B cell (primary cell): Measurements from ENCODE around the gene DBP. TPM values are rescaled to one million over a fixed set of nuclear protein-coding genes. Genes with fewer than 3 reads are reported as not detected.
A peak's percentile ranks its signal among the peaks of the same experiment; 100 is the strongest.

Experiments used
- ATAC-seq: fragments of 200-7000 bp; cut with Tn5 transposase; one replicate; pipeline ENCODE4 v1.10.0; 2021; ENCODE audit warnings: low read depth, mild to moderate bottlenecking, moderate number of reproducible peaks, moderate library complexity
- CTCF ChIA-PET: fragments of 350-600 bp; sonication (Branson Sonifier 250); formaldehyde crosslinking; loops from one replicate; lab custom pipeline; 2021; ENCODE audit warnings: antibody characterized with exemption, inconsistent platforms; lab: Charles Lee
- POLR2A ChIA-PET: fragments of 350-600 bp; sonication (Branson Sonifier 250); formaldehyde crosslinking; loops from one replicate; lab custom pipeline; 2021; ENCODE audit warnings: antibody characterized with exemption; lab: Charles Lee
- DNase-seq: peaks from one replicate; pipeline ENCODE4 v3.0.0; 2013
- H2AFZ ChIP-seq: 2 replicates; pipeline ENCODE4 v1.6.1; 2012; ENCODE audit warnings: mild to moderate bottlenecking, low read depth, low read length; ENCODE audit not compliant: insufficient read depth, poor library complexity, severe bottlenecking
- H3K27ac ChIP-seq, 2 donors: 1 replicate in 1 of 2; 2 replicates in 1 of 2; pipeline ENCODE4 v1.5.1; 2012 to 2013; ENCODE audit warnings: low read length in 2 of 2, mild to moderate bottlenecking in 2 of 2, moderate library complexity in 1 of 2
- H3K27me3 ChIP-seq, 4 experiments: fragments of 200-600 bp in 1 of 4; sonication (generic) in 1 of 4; replicated peaks in 1 of 4; 1 replicate in 2 of 4; 2 replicates in 2 of 4; pipeline versions ENCODE4 v1.6.1 to v1.7.0; 2013 to 2016; ENCODE audit warnings: low read length in 3 of 4, mild to moderate bottlenecking in 2 of 4, mixed read lengths in 1 of 4, moderate library complexity in 1 of 4; ENCODE audit not compliant: insufficient read depth in 4 of 4, control insufficient read depth in 3 of 4; ENCODE audit errors: control extremely low read depth in 1 of 4
- H3K36me3 ChIP-seq, 2 experiments: replicated peaks in 1 of 2; 1 replicate in 1 of 2; 2 replicates in 1 of 2; pipeline versions ENCODE4 v1.6.1 to v1.7.1; 2013; ENCODE audit warnings: low read length in 1 of 2; ENCODE audit not compliant: insufficient read depth in 2 of 2, control insufficient read depth in 1 of 2; ENCODE audit errors: control extremely low read depth in 1 of 2, extremely low read depth in 1 of 2
- H3K4me1 ChIP-seq, 2 donors: fragments of 200-600 bp in 1 of 2; sonication (generic) in 1 of 2; 1 replicate in 1 of 2; 2 replicates in 1 of 2; pipeline versions ENCODE4 v1.5.1 to v1.6.1; 2013 to 2017; ENCODE audit warnings: low read length in 2 of 2; ENCODE audit not compliant: control insufficient read depth in 2 of 2, insufficient read depth in 2 of 2
- H3K4me2 ChIP-seq: replicated peaks from 2 replicates; pipeline ENCODE3; 2012; ENCODE audit warnings: mild to moderate bottlenecking, low read depth, low read length; ENCODE audit not compliant: poor library complexity, severe bottlenecking
- H3K4me3 ChIP-seq, 5 experiments: fragments of 200-600 bp in 1 of 5; sonication (generic) in 1 of 5; 1 replicate in 3 of 5; 2 replicates in 2 of 5; pipeline versions ENCODE4 v1.5.1 to v1.7.0; 2011 to 2016; ENCODE audit warnings: low read length in 4 of 5, mild to moderate bottlenecking in 4 of 5, low read depth in 2 of 5, control low read depth in 1 of 5, moderate library complexity in 1 of 5; ENCODE audit not compliant: insufficient read depth in 1 of 5; ENCODE audit errors: control extremely low read depth in 1 of 5, extremely low read depth in 1 of 5
- H3K79me2 ChIP-seq: fragments of 200-600 bp; sonication (generic); one replicate; pipeline ENCODE4 v1.6.0; 2016; ENCODE audit warnings: low read length; ENCODE audit not compliant: control insufficient read depth, insufficient read depth
- H3K9ac ChIP-seq: fragments of 200-600 bp; sonication (generic); 2 replicates; pipeline ENCODE4 v1.6.1; 2017; ENCODE audit warnings: mild to moderate bottlenecking, low read length, moderate library complexity
- H3K9me3 ChIP-seq, 3 donors: one replicate each; pipeline versions ENCODE4 v1.6.1 to v1.7.1; 2013; ENCODE audit warnings: low read length in 2 of 3; ENCODE audit not compliant: control insufficient read depth in 2 of 3, insufficient read depth in 1 of 3; ENCODE audit errors: control extremely low read depth in 1 of 3
- H4K20me1 ChIP-seq: 2 replicates; pipeline ENCODE4 v1.6.0; 2012; ENCODE audit warnings: mild to moderate bottlenecking, low read length; ENCODE audit not compliant: insufficient read depth, control insufficient read depth, poor library complexity, severe bottlenecking
- H3K27ac Mint-ChIP-seq: one replicate; pipeline ENCODE4 v1.8.0; 2021; ENCODE audit warnings: mixed read lengths
- H3K27me3 Mint-ChIP-seq: one replicate; pipeline ENCODE4 v1.8.0; 2021; ENCODE audit warnings: mixed read lengths
- H3K4me1 Mint-ChIP-seq: one replicate; pipeline ENCODE4 v1.8.0; 2021; ENCODE audit warnings: mixed read lengths
- H3K4me3 Mint-ChIP-seq: one replicate; pipeline ENCODE4 v1.8.0; 2021; ENCODE audit warnings: mixed read lengths
- H3K9me3 Mint-ChIP-seq: one replicate; pipeline ENCODE4 v1.8.0; 2022; ENCODE audit warnings: mixed read lengths; ENCODE audit not compliant: insufficient read depth
- EZH2 ChIP-seq: IDR thresholded peaks from 2 replicates; pipeline ENCODE4 v1.6.1; 2012; ENCODE audit warnings: borderline replicate concordance, low read depth, mild to moderate bottlenecking, moderate library complexity, low read length; ENCODE audit not compliant: insufficient read depth, poor library complexity, severe bottlenecking
- WGBS: methylation state at CpG from one replicate; pipeline ENCODE4 v1.1.5; 2013; ENCODE audit warnings: missing lambda C conversion rate; ENCODE audit not compliant: insufficient coverage; 5-methylcytosine and 5-hydroxymethylcytosine counted together
- intact Hi-C: fragments of 100-400 bp; cut with micrococcal nuclease; formaldehyde crosslinking; loops from one replicate; pipeline ENCODE4 v1.10.0; 2022
- polyA plus RNA-seq: library from polyadenylated mRNA; depleted of rRNA; stranded (reverse); fragments of >200 nt; gene quantifications from 2 replicates; pipeline ENCODE4 v1.2.3, GENCODE V29; 2012
- total RNA-seq, 2 donors: library from RNA; stranded (reverse); fragments of 120-200 nt in 1 of 2; gene quantifications; 1 replicate in 1 of 2; 2 replicates in 1 of 2; pipeline versions ENCODE4 v1.2.3 to v1.2.4, GENCODE V29; 2013 to 2022
- TF ChIP-seq, protein P1 (sequence below): fragments of 200-600 bp; IDR thresholded peaks from one replicate; pipeline ENCODE4 v1.8.0; 2022; ENCODE audit warnings: antibody characterized with exemption, mild to moderate bottlenecking

The DBP gene
- total and polyA plus RNA-seq, 2 donors (not counting 1 experiment from before 2014, with no cell fraction given), result 23.5 to 33.0 TPM

DNA sequence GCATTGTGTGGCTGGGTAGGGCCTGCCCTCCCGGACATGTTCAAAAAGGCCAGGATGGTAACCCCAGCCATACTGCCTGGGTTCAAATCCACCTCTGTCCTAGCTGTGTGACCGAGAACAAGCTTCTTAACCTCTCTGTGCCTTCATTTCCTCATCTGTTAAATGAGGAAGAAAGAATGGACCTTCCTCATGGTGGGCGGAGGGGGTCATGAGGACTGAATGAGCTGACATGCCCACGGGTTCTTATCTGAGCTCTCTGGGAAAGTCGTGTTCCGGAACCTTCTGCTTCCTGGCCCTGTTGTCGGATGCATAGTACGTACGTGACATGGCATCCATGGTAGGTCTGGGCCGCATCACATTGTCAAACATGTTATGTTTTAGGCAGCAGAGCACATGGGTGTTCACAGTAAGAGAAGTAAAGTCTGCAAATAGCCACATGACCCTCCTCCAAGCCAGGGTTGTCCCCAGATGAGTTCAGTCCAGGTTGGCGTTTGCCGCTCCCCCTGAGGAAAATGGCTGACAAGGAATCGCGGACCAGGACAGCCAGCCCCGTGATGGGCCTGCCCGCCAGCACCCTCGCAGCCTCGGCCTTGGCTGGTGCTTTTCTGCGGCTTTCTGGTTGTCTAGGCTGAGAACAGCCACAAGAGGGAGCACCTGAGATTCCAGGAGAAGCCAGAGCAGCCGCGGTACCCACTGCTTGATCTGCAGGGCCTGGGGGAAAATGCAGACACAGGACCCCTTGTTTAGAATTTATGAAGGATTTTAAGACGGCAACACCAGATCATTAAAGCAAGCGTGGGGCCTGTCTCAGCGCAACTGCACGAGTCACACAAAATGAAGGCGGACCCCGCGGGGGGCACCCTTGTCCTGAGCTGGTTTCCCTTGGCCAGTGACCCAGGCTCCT lies 38.0 kb upstream of the DBP start:
- peaks cover 6% of the 10 kb centered on the region for H3K4me1 Mint-ChIP-seq
- no peaks in the 10 kb centered on the region for H3K36me3 ChIP-seq
- H3K9ac ChIP-seq, result no peak overlapping the region
- no peak overlapping the region for H3K4me3 ChIP-seq
- H3K4me1 ChIP-seq, result peaks cover 4 to 10% of the 10 kb centered on the region in 2 donors
- H3K27me3 ChIP-seq, result no peaks in the 10 kb centered on the region
- H4K20me1 ChIP-seq, result no peaks in the 10 kb centered on the region
- H3K4me3 Mint-ChIP-seq, result no peak overlapping the region
- DNase-seq (peak; percentile 87), ATAC-seq (peak; percentile 94)
- no peak overlapping the region for H3K27ac ChIP-seq
- WGBS, result 36% methylated on average over 22 of the region's 28 CpGs
- H3K27ac Mint-ChIP-seq, result peak overlapping the region; percentile 32
- H3K9me3 Mint-ChIP-seq, result no peaks in the 10 kb centered on the region
- no peak for TF ChIP-seq EZH2
- TF ChIP-seq, protein P1, sequence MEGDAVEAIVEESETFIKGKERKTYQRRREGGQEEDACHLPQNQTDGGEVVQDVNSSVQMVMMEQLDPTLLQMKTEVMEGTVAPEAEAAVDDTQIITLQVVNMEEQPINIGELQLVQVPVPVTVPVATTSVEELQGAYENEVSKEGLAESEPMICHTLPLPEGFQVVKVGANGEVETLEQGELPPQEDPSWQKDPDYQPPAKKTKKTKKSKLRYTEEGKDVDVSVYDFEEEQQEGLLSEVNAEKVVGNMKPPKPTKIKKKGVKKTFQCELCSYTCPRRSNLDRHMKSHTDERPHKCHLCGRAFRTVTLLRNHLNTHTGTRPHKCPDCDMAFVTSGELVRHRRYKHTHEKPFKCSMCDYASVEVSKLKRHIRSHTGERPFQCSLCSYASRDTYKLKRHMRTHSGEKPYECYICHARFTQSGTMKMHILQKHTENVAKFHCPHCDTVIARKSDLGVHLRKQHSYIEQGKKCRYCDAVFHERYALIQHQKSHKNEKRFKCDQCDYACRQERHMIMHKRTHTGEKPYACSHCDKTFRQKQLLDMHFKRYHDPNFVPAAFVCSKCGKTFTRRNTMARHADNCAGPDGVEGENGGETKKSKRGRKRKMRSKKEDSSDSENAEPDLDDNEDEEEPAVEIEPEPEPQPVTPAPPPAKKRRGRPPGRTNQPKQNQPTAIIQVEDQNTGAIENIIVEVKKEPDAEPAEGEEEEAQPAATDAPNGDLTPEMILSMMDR, result peak; percentile 86
- H3K27me3 Mint-ChIP-seq, result peaks cover 6% of the 10 kb centered on the region
- CTCF ChIA-PET, result interaction anchor here (0.6 to 5.4 kb wide), 25 partner anchors 10 to 1864 kb away, joined by 3 to 51 read pairs (median 3); partner anchors contain the start of gene CA11
- POLR2A ChIA-PET, result interaction anchor here (0.6 to 1.1 kb wide), 3 partner anchors 56 to 506 kb away, joined by 3 to 4 read pairs (median 3); partner anchors contain the start of gene RPL18
- H3K9me3 ChIP-seq, result peaks cover 0 to under 1% (median 0%) of the 10 kb centered on the region in 3 donors
- peak overlapping the region; percentile 39 for H2AFZ ChIP-seq
- intact Hi-C loops, result loop anchor here (1.0 kb wide), 3 partner anchors 14 to 64 kb away; partner anchors contain the start of gene CA11
- H3K79me2 ChIP-seq, result no peaks in the 10 kb centered on the region
- peak overlapping the region; percentile 51 for H3K4me2 ChIP-seq
